ENCODE measurements around the gene ACSM3.

DNA sequence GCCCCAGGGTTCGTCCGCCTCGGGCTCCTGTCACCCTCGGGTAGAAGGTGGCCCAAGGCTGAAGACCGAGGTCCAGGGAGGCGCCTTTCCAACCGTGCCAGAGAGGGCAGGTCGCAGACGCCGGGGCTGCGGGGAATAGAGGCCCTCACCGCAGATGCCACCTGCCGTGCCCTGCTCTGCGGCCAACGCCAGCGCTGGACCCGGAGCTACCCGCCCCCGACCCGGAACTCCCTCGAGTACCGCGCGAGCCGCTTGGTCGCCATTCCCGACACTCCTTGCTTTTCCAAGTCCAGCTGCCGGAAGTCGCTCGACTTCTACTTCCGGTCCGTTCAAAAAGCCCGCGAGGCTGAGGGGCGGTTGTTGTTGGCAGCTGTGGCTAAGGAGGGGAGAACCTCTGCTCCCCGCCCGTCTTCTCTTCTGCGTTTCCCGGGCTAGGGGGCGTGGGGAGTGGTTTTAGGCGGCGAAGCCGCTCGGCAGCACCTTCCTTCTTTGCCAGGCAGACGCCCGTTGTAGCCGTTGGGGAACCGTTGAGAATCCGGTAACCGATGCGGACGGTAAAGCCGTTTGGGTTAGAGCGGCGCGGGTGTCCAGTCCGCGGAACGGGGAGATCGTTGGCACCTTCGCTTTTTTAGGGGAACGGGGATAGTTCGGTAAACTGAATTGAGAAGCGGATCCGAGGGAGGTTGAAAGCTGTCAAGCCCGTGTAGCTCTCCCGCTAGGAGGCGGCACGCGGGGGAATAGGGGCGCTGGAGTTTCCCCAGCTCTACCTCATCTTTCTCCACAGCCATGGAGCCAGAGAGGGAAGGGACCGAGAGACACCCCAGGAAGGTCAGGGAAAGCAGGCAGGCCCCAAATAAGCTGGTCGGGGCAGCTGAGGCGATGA, 42.6 kb downstream of the ACSM3 start, which contains the start of the genes ERI2 and REXO5:
- TF ChIP-seq POLR2AphosphoS5 (IDR thresholded peaks at IDR 0.05; ENCODE audit: low read depth) (peak; percentile 86), SPI1 (IDR thresholded peaks at IDR 0.05; ENCODE audit: borderline replicate concordance, low read depth) (no peak)

Measured in HL-60 (cell line).